HG03045 (cell line): ENCODE data around the gene PSENEN.
"Not testable (repeated sequence)": the region's sequence is repeated elsewhere in the genome, so short reads cannot be mapped to it uniquely, and the experiment has no call there.

Source experiments
- ATAC-seq: cut with Tn5 transposase; IDR thresholded peaks from one replicate; pipeline ENCODE4 v1.9.1; 2021; ENCODE audit warnings: mild to moderate bottlenecking, moderate library complexity; ENCODE audit not compliant: unreplicated experiment

PSENEN gene

DNA sequence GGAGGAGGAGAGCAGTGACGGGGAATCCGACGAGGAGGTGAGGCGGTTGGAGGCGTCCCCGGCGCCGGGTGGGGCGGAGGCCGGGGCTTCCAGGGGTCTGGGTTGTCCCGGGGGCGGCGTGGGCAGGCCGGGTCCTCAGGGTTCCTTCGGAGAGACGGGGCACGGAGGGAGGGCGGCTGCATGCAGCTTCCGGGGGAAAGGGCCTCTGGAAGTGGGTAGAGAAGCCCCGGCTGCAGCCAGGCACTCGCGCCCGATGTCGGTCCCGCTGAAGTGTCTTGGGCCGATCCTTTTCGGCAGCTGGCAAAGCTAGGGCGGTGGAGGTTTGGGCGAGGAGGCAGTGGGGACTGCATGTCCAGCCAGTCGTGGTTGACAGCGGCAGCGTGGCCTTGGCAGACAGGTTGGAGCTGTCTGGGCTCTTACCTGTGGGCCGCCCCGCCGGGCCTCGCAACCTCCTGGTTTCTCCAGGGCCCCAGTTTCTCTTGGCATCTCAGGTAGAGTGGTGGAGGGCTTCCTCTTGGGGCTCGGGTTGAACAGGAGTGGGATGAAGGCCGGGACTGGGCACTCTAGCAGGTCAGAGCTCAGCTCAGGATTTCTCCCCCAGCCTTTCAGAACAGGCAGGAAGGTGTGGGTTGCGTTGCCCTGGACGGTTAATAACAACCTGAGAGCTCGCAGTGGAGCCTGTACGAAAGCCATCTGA lies 27.0 kb upstream of the PSENEN start:
- peak; percentile 15 for ATAC-seq

DNA sequence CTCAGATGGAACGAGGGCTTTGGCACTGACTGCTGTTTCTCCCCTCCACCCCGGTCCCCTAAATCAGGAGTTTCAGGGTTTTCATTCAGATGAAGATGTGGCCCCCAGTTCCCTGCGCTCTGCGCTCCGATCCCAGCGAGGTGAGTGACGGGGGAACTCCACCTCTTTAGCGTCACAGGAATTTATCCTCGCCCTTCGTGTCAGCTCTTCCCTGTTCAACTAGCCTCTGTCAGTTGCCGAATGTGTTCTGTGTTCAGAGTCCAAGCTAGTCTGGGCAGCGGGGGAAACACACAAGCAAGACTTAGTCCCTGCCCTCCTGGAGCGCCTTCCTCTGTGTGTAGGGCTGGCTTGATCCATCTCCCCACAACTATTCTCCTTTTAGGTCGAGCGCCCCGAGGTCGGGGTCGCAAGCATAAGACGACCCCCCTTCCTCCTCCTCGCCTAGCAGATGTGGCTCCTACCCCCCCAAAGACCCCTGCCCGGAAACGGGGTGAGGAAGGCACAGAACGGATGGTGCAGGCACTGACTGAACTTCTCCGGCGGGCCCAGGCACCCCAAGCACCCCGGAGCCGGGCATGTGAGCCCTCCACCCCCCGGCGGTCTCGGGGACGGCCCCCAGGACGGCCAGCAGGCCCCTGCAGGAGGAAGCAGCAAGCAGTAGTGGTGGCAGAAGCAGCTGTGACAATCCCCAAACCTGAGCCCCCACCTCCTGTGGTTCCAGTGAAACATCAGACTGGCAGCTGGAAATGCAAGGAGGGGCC lies 25.9 kb upstream of the PSENEN start:
- ATAC-seq, result no peak

DNA sequence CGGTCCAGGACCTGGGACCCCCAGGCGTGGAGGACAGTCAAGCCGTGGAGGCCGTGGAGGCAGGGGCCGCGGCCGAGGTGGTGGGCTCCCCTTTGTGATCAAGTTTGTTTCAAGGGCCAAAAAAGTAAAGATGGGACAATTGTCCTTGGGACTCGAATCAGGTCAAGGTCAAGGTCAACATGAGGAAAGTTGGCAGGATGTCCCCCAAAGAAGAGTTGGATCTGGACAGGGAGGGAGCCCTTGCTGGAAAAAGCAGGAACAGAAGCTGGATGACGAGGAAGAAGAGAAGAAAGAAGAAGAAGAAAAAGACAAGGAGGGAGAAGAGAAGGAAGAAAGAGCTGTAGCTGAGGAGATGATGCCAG lies 25.3 kb upstream of the PSENEN start:
- no peak for ATAC-seq

DNA sequence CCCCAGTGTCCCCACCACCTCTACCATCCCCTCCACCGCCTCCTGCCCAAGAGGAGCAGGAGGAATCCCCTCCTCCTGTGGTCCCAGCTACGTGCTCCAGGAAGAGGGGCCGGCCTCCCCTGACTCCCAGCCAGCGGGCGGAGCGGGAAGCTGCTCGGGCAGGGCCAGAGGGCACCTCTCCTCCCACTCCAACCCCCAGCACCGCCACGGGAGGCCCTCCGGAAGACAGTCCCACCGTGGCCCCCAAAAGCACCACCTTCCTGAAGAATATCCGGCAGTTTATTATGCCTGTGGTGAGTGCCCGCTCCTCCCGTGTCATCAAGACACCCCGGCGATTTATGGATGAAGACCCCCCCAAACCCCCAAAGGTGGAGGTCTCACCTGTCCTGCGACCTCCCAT lies 24.8 kb upstream of the PSENEN start:
- ATAC-seq, result no peak

DNA sequence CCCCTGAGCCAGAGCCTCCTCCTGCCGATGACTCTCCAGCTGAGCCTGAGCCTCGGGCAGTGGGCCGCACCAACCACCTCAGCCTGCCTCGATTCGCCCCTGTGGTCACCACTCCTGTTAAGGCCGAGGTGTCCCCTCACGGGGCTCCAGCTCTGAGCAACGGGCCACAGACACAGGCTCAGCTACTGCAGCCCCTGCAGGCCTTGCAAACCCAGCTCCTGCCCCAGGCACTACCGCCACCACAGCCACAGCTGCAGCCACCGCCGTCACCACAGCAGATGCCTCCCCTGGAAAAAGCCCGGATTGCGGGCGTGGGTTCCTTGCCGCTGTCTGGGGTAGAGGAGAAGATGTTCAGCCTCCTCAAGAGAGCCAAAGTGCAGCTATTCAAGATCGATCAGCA lies 24.1 kb upstream of the PSENEN start:
- ATAC-seq, result no peak

DNA sequence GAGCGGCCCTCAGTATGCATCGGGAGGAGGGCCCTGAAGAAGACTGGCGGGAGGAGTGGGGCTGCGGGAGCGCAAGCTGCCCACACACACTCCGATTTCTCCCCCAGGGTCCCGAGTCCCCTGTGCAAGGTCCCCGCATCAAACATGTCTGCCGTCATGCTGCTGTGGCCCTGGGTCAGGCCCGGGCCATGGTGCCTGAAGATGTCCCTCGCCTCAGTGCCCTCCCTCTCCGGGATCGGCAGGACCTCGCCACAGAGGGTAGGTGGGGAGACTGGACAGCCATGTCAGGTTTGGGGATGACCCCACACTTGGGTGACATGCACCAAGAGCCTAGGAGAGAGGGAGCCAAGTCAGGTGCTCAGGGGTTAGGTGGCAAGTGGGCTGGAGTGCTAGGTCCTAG lies 23.0 kb upstream of the PSENEN start:
- ATAC-seq, result no peak

DNA sequence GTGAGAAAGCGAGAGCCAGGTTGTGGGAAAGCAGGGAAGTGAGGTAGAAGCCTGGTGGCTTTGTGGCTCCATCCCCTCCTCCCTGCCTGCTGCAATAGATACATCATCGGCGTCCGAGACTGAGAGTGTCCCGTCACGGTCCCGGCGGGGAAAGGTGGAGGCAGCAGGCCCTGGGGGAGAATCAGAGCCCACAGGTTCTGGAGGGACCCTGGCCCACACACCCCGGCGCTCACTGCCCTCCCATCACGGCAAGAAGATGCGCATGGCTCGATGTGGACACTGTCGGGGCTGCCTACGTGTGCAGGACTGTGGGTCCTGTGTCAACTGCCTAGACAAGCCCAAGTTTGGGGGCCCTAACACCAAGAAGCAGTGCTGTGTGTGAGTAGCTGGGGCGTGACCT lies 22.6 kb upstream of the PSENEN start:
- no peak for ATAC-seq

DNA sequence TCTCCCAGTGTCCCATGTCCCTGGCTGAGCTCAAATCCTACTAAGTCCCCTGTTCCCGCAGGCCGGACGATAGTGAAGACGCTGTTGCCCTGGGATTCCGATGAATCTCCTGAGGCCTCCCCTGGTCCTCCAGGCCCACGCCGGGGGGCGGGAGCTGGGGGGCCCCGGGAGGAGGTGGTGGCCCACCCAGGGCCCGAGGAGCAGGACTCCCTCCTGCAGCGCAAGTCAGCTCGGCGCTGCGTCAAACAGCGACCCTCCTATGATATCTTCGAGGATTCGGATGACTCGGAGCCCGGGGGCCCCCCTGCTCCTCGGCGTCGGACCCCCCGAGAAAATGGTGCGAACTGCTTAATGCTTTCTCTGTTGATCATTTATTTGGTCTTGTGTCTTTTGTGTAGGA lies 21.8 kb upstream of the PSENEN start:
- no peak for ATAC-seq

DNA sequence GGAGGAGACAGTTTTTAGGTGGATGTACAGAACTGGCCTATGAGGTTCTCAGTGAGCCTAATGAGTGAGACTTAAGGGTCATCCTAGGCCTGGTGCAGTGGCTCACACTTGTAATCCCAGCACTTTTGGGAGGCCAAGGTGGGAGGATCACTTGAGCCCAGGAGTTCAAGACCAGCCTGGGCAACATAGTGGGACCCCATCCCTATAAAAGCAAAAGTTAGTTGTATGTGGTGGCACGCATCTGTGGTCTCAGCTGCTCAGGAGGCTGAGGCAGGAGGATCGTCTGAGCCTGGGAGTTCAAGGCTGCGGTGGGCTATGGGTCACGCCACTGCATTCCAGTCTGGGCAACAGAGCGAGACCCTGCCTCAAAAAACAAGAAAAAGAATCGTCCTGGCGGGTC lies 21.3 kb upstream of the PSENEN start:
- ATAC-seq, result not testable (repeated sequence)

DNA sequence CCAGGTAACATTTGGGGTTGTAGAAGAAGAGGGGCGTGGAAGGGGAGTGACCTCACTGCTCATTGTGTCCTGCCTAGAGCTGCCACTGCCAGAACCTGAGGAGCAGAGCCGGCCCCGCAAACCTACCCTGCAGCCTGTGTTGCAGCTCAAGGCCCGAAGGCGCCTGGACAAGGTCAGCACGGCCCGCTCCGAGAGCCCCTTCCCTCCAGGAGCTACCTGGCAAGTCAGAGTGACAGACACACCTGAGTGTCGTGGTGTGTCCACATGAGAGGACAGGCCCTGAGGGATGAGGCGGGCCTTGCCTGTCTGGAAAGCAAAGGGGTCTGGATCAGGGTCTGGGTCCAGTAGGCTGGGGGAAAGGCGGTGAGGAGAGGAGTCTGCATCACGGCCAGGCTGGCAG lies 20.9 kb upstream of the PSENEN start:
- ATAC-seq, result no peak

DNA sequence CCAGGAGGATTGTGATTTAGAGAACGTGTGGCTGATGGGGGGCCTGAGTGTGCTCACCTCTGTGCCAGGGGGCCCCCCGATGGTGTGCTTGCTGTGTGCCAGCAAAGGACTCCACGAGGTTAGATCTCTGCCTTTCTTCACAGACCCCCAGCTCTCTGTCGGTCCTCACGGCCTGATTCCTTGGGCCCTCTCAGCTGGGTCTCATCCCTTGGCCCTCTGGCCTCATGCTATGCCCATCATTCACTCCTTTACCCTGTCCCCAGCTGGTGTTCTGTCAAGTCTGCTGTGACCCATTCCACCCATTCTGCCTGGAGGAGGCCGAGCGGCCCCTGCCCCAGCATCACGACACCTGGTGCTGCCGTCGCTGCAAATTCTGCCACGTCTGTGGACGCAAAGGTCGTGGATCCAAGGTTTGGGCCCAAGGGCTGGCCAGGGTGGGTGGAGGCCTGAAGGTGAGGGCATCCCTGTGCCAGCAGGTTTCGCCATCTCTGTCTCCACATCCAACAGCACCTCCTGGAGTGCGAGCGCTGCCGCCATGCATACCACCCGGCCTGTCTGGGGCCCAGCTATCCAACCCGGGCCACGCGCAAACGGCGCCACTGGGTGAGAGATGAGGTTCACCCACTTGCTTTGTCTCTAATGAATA lies 20.1 kb upstream of the PSENEN start:
- no peak for ATAC-seq

DNA sequence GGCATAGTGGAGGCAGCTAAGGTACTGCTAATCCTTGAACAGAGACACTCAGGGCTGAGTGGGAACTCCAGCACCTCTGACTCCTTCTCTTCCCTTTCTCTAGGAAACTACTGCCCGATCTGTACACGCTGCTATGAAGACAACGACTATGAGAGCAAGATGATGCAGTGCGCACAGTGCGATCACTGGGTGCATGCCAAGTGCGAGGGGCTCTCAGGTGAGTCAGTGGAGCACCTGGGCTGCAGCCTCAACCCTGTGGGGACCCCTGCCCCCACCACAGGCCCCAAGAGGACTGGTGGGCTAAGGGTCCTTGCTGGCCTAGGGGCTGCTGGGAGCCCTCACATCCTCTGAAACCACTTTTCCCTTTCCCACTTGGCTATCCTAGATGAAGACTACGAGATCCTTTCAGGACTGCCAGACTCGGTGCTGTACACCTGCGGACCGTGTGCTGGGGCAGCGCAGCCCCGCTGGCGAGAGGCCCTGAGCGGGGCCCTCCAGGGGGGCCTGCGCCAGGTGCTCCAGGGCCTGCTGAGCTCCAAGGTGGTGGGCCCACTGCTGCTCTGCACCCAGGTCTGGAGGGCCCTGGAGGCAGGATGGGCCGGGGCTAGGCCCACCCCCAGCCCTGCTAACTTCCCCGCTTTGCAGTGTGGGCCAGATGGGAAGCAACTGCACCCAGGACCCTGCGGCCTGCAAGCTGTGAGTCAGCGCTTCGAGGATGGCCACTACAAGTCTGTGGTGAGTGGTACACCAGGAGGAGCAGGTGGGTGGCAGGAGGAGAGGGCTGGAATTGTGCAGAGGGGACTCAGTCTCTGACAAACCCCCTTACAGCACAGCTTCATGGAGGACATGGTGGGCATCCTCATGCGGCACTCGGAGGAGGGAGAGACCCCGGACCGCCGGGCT lies 18.1 kb upstream of the PSENEN start:
- no peak for ATAC-seq

DNA sequence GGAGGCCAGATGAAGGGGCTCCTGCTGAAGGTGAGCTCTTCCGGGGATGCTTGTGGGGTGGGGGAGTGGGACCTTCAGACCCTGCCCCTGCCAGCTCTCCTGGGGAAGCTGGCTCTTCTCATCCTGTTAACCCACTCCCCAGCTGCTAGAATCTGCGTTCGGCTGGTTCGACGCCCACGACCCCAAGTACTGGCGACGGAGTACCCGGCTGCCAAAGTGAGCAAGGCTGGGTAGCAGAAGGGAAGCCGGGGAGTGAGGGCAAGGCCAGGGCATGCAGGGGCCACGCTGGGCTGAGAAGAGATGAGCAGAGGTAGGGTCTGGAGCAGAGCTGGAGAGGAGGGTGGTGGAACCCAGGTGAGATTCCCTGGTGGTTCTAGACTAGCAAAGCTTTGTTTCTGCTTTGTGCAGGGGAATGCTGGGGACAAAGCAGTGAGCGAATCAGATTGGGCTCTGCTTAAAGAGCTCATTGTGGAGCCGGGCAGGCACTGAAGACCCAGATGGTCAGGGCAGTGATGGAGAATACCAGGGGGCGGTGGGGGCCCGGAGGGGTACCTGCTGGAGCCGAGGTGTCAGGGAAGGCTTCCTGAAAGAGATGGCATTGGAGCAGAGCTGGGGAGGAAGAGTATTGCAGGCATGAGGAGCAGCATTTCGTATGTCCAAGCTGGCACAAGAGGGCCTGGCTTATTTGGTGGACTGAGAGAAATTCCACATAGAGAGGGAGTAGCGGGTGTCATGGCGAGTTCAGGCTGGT lies 17.3 kb upstream of the PSENEN start:
- ATAC-seq, result no peak

DNA sequence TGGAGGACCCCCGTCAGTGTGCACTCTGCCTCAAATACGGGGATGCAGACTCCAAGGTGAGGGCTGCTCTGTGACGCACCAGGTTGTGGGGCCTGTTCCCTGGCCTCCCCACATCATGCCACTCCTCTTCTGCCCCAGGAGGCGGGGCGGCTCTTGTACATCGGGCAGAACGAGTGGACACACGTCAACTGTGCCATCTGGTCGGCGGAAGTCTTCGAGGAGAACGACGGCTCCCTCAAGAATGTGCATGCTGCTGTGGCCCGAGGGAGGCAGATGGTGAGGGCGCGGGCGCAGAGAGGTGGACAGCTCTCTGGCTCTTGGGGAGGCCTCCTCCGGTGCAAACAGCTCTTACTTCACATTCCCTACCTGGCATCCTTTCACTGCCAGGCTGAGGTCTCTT lies 16.4 kb upstream of the PSENEN start:
- no peak for ATAC-seq

DNA sequence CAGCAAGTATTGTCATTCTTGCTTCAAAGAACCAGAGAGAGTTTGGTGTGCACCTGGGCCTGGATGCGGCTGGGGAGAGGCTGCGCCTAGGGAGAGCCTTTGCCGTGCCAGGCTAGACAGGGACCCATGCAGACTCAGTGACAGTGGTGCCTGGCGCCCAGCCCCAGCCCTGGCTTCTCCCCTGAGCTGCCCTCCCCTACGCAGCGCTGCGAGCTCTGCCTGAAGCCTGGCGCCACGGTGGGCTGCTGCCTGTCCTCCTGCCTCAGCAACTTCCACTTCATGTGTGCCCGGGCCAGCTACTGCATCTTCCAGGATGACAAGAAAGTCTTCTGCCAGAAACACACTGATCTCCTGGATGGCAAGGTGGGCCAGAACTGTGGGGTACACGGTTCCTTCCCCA lies 15.7 kb upstream of the PSENEN start:
- ATAC-seq, result no peak

DNA sequence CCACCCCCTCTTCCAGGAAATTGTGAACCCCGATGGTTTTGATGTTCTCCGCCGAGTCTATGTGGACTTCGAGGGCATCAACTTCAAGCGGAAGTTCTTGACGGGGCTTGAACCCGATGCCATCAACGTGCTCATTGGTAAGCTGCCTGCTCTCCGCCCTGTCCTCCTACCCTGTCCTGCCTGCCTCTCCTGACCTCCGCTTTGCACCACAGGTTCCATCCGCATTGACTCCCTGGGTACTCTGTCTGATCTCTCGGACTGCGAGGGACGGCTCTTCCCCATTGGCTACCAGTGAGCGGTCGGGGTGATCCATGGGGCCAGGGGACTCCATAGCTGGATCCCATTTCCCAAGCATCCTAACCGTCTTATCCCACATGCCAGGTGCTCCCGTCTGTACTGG lies 15.1 kb upstream of the PSENEN start:
- ATAC-seq, result no peak

DNA sequence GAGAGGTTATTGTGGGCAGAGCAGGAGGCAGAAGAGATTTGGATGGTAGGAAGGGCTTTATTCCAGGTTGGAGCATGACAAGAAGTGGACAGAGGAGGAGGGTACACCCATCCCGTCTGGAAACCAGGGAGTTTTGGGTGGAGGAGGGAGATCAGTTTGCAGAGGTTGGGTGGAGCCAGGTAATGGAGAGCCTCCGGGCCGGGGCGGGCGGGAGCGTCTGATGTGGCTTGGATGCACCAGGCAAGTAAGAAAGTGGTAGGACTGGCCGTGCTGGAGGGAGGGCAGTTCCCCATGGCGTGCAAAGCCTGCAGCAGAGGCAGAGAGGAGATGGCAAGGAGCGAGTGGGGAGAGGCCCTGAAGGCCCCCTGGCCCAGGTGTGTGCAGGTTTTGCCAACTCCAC lies 14.1 kb upstream of the PSENEN start:
- ATAC-seq, result no peak

DNA sequence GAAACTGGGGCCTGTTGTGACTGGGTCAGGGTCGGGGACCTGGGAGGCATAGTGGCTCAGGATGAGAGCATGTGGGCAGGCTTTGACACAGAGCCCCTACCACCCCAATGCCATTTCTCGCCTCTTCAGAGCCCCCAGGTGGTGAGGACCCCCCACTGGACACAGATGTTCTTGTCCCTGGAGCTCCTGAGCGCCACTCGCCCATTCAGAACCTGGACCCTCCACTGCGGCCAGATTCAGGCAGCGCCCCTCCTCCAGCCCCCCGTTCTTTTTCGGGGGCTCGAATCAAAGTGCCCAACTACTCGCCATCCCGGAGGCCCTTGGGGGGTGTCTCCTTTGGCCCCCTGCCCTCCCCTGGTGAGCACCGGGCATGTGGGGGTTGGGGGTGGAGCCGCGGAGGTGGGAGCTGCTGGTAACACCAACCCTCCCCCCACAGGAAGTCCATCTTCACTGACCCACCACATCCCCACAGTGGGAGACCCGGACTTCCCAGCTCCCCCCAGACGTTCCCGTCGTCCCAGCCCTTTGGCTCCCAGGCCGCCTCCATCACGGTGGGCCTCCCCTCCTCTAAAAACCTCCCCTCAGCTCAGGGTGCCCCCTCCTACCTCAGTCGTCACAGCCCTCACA lies 13.6 kb upstream of the PSENEN start:
- ATAC-seq, result no peak

DNA sequence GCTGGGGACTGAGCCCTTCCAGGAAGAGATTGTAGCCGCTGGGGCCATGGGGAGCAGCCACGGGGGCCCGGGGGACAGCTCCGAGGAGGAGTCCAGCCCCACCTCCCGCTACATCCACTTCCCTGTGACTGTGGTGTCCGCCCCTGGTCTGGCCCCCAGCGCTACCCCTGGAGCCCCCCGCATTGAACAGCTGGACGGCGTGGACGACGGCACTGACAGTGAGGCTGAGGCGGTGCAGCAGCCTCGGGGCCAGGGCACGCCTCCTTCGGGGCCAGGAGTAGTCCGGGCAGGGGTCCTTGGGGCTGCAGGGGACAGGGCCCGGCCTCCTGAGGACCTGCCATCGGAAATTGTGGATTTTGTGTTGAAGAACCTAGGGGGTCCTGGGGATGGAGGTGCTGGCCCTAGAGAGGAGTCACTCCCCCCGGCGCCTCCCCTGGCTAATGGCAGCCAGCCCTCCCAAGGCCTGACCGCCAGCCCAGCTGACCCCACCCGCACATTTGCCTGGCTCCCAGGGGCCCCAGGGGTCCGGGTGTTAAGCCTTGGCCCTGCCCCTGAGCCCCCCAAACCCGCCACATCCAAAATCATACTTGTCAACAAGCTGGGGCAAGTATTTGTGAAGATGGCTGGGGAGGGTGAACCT lies 12.8 kb upstream of the PSENEN start:
- no peak for ATAC-seq
